GM18526 (cell line): ENCODE measurements around the gene PLA2G12A.

Source experiments
- POLR2A ChIP-seq: IDR thresholded peaks from 3 replicates; pipeline ENCODE4 v1.6.1; 2011; ENCODE audit not compliant: insufficient read length; ENCODE audit errors: extremely low read depth

The PLA2G12A gene

DNA sequence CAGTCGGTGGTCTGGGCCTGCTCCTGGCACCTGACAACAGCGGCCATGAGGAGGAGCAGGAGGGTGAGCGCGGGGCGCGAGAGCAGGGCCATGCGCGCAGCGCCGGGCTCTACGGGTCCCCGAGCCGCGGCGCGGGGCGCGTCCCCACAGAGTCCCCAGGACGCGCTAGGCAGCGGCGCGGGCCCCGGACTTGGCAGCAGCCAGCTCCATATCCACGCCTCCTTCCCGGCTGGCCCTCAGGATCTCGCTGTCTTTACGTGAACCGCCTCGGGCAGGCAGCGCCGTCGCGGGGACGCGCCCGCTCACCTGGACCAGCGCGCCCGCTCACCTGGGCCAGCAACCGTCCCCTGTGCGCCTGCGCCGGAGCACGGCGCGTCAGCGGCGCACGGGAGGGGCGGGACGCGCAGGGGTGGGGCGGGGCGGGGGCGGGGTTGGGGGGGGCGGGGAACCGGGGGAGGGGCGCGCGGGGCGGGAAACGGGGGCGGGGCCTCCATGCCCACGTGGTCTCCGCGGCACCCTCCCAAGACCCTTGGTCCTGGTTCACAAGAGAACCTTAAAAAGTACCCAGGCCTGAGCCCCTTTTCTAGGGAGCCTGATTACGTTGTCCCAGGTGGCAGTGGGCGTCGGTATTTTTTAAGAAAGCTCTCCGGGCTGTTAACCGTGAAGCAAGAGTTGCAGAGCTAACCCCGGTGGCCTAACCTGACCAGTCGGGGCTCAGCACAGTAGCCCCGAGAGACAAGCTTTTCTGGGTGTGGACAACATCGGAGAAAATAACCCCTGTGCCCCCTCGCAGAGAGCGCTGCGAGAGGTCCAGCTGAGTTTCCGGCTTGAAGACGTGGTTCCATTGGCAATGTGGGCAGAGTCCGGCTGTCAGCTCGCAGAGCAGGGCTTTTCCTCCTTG lies at the start of gene PLA2G12A:
PLA2G12A (minus strand) TSS at position 353 of the 901 bp plus-strand sequence; CDS start at position 92, 261 bp downstream.
- TF ChIP-seq POLR2A, result peak; percentile 48

DNA sequence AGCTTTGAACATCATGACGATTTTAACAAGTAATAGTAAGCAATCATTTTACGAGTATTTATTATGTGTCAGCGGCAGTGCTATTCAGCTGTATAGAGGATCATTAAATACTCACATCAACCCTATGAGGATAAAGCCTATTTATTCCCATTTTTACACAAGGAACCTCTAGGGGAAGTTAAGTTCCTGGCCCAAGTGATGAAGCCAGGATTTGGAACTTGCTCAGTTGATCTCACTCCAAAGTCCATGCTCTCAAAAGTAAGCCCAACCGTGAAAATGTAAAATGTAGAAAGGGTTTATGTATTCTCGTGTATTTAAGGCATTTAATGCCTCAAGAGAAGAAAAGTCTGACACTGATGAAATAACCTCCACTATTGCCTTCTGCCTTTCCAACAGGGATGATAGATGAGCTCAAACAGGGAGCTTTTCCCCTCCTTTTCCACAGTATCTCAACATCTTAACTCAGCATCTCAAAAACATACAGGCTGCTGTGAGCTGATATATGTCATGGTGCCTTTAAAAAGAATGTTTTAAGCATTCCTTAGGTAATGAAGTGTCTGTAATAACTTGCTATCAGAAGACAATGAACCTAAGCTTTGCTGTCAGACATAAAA lies 35.0 kb upstream of the PLA2G12A start:
- no peak for TF ChIP-seq POLR2A

DNA sequence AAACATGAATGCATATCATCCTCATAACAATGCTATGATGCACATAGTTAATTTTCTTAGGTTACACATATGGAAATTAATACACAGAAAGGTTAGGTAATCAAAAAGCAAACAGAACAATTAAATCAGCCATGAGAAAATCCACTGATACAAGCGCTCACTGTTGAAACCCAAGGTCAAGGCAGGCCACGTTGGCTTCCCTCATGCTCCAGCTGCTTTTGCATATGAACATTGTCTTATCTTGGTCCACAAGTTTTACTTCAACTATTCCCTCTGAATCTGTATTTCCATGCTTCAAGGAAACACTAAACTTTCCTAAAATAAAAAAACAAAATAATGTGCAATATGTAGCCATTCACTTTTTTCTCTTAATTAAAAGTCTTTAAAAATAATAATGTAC lies 34.5 kb upstream of the PLA2G12A start:
- no peak for TF ChIP-seq POLR2A

DNA sequence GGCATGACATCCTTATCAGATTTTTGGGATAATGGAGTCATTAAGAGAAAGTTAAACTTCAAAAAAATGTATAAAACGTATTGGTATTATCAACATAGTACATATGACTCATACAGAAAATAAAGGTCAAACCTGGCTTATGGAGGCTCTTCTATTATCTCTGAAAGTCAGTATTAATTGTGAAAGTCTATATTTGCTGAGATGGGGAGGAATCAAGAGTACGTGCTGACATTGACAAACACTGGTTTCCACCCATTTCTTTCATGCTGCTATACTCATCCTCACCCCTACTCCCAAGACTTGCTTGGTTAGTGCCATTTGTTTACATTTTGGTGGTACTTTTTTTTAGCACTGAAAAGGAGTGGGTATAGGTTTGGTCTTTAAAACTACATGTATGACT lies 30.8 kb upstream of the PLA2G12A start:
- no peak for TF ChIP-seq POLR2A

DNA sequence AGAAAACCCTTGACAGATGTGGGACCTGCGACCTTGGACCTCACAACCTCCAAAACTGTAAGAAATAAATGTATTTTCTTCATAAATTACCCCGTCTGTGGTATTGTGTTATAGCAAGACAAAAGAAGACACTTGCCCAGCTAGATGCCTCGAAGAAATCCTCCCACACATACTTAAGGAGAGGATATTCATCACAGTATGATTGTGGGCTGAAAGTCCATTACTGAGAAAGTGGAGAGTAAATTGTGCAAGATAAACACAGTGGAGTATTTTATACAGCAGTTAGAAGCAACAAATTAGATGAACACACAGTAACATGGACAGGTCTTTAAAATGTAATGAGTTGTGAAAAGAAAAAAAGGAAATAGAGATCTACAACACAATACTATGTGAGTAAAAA lies 25.8 kb upstream of the PLA2G12A start:
- no peak for TF ChIP-seq POLR2A

DNA sequence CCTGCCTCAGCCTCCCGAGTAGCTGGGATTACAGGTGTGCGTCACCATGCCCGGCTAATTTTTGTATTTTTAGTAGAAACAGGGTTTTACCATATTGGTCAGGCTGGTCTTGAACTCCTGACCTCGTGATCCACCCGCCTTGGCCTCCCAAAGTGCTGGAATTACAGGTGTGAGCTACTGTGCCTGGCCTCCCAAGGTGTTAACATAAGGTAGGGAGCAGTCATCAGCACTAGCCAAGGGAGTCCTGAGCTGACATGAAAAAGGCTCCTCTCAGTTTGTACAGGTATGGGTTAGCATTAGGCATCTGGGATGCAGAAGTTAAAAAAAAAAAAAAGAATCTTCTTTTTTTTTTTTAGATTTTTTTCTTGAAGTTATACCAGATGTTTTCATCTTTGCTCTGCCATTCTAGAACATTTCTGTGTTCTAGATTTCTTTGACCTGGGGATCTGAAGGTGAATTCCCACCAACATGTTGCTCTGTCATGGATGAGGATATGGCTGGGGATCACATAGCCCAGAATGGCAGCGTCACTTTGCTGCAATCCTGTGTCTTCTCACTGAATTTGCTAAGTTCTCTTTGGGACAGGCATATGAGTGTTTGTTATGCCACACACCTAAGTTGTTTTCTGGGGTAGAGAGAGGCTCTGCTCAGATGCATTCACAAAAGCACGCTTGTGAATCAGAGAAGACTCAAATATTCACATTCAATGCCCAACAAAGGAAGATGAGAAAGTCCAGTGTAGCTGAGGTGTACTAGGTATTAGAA lies 24.4 kb upstream of the PLA2G12A start:
- TF ChIP-seq POLR2A, result no peak

DNA sequence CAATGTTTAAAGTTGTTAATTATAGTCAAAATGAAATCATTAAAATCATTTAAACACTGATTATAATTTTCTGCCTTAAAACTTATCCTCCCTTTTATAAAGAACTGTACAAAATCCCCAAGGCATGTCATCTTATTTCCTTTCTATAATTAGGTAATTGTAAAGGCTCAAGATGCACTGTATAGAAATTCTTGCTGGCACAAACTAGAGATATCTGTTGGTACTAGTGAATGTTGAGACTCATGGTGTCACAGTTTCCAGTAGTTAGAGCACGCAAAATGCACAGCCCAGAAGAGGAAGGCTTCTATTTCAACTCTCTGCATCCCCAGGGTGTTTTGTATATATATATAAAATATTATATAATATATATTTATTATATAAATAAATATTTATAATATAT lies 22.7 kb upstream of the PLA2G12A start:
- no peak for TF ChIP-seq POLR2A

DNA sequence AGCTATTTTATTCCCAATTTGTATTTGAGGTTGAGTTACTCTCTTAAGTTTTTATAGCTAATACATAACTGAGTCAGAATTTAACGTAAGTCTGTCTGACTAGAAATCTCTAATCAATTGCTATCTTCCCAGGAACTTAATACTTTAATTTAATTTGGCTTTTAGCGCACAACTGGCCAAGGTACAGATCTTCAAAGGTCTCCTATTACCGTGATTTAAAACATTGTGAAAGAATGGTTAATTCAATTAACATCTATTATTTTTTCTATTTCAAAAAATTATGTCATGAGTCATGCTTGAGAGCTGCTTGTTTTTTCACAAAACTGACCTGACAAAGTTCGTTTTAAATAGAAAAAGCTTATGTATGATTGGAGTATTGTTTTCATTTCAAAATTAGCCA lies 22.0 kb upstream of the PLA2G12A start:
- no peak for TF ChIP-seq POLR2A

DNA sequence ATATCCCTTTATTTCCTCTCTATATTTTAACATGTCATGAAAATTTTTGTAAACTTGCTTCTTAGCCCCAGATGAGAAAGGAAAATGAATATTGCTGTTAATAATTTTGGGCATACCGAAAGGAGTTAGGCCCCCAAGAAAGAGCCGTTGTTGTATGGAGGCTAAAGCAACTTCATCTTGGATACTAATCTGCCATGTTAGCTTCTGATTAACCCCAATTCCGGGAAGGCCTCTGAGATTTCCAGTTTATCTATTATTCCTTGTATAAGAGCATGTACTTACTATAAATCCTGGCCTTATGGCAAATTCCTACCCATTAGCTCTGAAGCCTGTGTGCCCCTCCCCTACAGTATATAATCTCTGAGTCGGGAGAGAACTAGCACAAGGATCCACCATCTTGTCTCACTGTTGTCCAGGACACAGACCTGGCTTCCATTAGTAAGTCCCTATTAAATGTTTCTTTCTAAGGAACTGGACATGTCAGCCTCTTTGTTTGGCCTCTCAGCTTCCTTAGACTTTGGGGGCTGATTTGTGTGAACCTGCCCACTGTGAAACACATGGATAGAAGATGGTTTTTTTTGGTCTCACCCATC lies 20.9 kb upstream of the PLA2G12A start:
- TF ChIP-seq POLR2A, result no peak

DNA sequence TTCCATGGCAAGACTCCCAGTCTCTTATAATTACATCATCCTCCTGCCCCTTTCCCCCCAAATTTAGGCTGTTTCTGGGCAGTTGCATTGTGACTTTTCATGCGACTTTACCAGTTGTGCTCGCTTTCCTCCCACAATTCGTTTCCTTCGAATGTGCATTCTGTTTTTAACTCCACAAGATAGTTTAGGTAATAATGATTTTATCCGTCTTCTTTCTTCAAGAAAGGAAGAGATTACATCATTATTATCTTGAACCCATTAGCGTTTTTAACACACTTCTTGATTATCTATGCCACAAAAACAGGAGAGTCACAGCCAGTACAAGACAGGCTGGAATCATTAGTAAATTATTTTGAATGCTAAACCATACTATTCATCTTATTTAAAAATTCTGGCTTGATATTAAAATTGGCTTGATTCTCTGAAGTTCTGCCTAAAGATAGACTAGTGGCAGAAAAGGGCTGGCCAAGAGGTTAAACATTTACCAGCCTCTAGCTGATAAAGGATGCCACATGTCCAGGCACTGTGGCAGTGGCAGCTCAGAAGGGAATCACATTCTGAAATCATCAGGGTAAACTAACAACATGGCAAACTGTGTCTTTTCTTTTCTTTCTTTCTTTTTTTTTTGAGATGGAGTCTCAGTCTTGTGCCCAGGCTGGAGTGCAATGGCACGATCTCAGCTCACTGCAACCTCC lies 19.7 kb upstream of the PLA2G12A start:
- no peak for TF ChIP-seq POLR2A

DNA sequence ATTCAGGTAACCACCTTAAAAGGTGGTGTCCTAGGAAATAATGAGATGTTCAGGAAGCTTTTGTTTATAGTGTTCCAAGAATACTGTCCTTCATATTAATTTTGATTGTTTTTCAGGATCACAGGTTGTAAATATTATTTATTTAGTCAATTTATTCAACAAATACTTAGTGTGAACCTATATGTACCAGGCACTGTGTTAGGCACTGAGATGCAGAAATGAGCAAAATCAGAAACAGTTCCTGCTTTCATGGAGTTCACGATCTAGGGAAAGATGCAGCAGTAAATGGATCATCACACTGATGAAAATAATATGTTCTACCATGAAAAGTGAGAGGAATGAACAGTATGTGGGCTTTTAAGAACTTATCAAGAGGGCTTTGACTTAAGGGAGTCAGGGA lies 18.2 kb upstream of the PLA2G12A start:
- TF ChIP-seq POLR2A, result no peak

DNA sequence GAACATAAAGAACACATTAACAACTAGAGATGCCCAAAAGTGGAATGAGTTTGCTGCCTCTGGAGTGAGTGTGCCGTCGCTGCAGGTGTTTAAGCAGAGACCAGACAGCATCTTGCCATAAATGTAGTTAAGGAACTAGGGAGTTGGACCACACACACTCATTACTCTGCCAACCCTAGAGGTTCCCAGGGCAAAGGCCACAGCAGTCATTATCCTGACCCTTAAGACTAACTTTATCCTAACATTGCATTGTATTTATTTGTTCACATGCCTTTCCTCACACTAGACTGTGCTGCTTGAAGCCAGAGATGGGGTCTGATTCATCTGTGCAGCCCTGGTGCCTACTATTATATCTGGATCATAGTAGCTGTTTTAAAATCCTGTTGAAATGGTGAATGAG lies 16.9 kb upstream of the PLA2G12A start:
- TF ChIP-seq POLR2A, result no peak

DNA sequence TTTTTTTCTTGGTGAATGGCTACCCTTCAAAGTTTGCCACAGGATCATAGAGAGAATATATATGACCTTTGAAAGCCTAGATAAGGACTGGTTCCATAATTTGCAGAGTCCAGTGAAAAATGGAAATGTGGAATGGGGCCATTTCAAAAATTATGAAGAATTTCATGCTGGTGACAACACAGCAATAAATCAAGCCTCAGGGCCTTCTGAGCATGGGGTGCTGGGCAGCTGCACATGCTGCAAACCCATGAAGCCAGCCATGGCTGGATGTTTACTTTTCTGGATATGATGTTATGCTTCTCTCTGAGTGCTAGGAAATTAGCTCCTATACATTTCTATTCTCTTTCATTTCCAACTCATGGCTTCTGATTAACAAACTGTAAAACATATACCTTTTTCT lies 16.0 kb upstream of the PLA2G12A start:
- TF ChIP-seq POLR2A, result no peak

DNA sequence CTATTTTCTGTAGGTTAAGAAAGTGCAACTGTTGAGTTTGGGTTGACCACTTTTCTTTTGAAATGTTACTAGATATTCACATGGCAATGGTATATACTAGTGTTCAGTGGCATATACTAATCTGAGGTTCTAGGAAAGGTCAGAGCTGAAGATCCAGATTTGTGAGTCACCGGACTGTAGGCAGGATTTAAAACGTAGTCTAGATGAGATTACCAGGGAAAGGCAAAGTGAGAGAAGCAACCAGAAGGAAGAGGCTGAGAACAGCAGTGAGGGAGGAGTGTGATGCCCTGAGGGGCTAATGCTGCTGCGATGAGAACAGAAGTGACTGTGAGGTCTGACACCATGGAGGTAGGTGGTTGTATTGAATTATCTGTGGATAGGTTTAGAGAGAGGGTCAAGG lies 9.7 kb upstream of the PLA2G12A start:
- TF ChIP-seq POLR2A, result no peak
